GM12892 (cell line): ENCODE measurements around the gene CBLB.

Experiments used
- POLR2AphosphoS5 ChIP-seq: IDR thresholded peaks from 2 replicates; pipeline ENCODE4 v1.6.1; 2011; ENCODE audit warnings: low read depth, low read length, control low read depth
- TAF1 ChIP-seq: IDR thresholded peaks from 2 replicates; pipeline ENCODE4 v1.6.1; 2011; ENCODE audit warnings: low read depth, mild to moderate bottlenecking, control low read depth, low read length, borderline replicate concordance

GRCh38 chr3:105791131-105791530 is 77.7 kb downstream of the CBLB start:
- TF ChIP-seq POLR2AphosphoS5 (no peak), TAF1 (no peak)
